ENCODE results near the gene DGCR2.
"Not testable (repeated sequence)": the region's sequence is repeated elsewhere in the genome, so short reads cannot be mapped to it uniquely, and the experiment has no call there.

The DGCR2 gene, protein sequence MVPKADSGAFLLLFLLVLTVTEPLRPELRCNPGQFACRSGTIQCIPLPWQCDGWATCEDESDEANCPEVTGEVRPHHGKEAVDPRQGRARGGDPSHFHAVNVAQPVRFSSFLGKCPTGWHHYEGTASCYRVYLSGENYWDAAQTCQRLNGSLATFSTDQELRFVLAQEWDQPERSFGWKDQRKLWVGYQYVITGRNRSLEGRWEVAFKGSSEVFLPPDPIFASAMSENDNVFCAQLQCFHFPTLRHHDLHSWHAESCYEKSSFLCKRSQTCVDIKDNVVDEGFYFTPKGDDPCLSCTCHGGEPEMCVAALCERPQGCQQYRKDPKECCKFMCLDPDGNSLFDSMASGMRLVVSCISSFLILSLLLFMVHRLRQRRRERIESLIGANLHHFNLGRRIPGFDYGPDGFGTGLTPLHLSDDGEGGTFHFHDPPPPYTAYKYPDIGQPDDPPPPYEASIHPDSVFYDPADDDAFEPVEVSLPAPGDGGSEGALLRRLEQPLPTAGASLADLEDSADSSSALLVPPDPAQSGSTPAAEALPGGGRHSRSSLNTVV

DNA sequence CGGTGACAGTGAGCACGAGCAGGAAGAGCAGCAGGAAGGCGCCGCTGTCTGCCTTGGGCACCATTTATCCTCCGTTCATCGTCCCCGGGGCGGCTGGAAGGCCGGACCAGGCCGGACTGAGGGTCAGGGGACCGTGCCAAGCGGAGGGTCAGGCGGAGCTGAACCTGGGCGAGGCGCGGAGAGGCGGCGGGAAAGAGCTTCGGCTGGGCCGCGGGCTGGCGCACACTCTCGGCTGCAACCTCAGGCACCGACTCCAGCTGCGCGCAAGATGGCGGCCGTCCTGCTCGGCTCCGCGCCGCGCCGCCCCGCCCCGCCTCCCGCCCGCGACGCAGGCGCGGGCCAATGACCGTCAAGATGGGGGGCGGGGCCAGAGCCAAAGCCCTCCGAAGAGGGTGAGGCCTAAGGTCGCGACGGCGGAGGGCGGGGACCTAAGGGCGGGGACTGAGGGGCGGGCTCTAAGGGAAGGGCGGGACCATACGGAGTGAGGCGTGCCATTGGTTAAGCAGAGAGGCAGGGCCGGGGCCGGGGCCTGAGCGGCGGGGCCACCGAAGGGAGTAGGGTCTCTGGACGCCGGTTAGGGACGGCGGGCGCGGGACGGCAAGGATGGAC, at the start of gene DGCR2:
Gene DGCR2, minus strand, starts transcription at position 270 of the 609 bp plus-strand sequence. Its CDS starts 206 bp downstream, at position 64.
- peak; percentile 96 to 97 for DNase-seq

DNA sequence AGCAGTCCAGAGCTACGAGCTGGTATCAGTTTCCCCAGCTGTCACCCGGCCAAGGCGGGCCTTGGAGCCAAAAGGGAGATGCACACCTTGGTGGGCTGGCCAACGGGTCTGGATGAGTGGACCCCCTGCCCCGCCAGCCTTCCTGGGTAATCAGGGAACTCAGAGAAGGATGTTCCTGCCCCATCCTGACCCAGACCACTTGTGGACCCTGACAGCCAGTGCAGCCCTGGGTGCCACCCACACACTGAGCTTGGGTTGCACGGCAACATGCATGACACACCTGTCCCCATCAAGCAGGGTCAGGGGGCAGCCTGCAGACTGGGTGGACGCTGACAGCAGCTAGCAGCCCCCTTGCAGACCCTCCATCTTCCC, 47.7 kb upstream of the DGCR2 start:
- DNase-seq = no peak

DNA sequence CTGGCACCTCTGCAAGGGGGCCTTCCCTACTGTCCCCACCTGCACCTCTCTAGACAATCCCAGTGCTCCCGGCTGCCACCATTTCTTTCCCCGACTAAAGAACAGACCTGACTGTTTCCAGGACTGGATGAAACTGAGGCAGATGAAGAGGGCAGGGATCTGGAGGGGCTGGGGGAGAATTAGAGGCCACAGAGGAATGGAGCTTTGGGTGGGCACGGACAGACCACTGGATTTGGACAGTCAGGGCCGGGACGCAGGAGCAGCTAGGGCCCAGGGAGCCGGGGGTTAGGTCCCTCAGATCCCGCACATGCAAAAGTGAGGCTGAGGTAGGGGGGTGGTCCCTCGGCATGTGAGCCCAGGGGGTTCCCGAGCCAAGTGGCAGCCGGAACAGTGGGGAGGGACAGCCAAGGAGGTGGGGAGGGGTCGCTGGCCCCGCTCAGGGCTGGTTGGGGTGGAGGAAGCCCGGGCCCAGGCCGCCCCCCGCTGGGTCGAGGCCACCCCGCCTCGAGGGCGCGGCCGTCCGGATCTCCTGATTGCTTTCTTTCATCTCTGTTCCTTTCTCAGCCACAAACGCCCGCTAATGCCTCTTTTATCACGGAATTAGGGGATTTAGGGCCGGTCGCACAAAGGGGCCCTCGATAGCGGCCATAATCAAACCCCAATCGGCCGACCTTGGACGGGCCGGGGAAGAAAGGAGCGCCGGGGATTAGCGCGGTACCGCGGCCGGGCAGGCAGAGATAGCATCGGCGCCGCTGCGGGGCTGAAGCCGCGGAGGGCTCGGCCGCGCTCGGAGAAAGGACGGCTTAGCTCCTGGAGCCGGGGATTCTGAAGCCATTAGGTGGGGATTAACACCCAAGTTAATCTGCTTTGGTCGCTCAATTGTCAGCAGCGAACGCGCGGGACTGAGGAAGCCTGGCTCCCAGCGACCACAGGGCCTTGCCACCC, 47.1 kb upstream of the DGCR2 start:
- no peak for DNase-seq

GRCh38 chr22:19168088-19168890, 46.1 kb upstream of the DGCR2 start:
- DNase-seq = no peak

- DNase-seq = no peak
Observed at GRCh38 chr22:19167106-19167869, 45.1 kb upstream of the DGCR2 start.

DNA sequence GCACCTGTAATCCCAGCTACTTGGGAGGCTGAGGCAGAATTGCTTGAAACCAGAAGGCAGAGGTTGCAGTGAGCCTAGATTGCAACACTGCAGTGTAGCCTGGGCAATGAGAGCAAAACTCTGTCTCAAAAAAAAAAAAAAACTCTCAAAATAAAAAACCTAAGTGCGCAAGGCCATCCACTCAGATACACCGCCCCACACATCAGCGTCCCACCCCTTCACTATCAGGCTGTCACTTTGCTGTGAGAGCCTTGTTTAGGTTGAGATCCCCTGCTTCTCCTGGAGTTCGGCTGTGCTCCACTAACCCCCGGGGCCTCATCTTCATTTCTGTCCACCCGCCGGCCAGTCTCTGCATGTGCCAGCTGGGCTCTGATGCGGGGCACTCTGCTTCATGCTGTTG, 44.2 kb upstream of the DGCR2 start:
- no peak for DNase-seq

DNA sequence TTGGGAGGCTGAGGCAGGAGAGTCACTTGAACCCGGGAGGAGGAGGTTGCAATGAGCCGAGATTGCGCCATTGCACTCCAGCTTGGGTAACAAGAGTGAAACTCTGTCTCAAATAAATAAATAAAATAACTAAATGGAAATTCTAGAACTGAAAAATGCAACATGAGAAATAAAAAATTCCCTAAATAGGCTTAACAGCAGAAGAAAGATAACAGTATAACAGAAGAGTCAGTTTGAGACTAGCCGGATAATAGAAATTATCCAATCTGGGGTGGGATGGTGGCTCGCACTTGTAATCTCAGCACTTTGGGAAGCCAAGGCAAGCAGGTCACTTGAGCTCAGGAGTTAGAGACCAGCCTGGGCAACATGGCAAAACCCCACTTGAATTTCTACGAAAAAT, 42.2 kb upstream of the DGCR2 start:
- no peak for DNase-seq

DNA sequence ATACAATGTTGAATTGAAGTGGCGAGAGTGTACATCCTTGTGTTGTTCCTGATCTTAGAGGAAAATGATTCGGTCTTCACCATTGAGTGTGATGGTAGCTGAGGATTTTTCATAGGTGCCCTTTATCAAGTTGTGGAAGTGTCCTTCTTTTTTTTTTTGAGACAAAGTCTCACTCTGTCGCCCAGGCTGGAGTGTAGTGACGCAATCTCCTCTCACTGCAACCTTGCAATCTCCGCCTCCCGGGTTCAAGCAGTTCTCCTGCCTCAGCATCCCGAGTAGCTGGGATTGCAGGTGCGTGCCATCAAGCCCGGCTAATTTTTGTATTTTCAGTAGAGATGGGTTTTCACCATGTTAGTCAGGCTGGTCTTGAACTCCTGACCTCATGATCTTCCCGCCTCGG, 36.4 kb upstream of the DGCR2 start:
- DNase-seq = not testable (repeated sequence)

DNA sequence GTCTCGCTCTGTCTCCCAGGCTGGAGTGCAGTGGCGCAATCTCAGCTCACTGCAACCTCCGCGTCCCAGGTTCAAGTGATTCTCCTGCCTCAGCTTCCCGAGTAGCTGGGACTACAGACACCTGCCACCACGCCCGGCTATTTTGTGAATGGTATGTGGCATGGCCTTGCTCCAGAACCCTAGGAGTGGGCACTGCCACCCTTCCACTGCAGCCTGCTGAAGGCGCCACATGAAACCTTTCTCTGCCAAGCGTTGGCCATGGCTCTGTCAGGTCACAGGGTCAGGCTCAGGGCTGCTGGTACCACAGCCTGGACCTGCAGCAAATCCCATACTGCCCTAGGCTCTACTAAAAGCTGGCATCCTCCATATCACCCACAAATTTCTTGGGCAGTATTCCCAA, 33.9 kb upstream of the DGCR2 start:
- DNase-seq = not testable (repeated sequence)

GRCh38 chr22:19152942-19153883, 31.0 kb upstream of the DGCR2 start:
- no peak for DNase-seq

DNA sequence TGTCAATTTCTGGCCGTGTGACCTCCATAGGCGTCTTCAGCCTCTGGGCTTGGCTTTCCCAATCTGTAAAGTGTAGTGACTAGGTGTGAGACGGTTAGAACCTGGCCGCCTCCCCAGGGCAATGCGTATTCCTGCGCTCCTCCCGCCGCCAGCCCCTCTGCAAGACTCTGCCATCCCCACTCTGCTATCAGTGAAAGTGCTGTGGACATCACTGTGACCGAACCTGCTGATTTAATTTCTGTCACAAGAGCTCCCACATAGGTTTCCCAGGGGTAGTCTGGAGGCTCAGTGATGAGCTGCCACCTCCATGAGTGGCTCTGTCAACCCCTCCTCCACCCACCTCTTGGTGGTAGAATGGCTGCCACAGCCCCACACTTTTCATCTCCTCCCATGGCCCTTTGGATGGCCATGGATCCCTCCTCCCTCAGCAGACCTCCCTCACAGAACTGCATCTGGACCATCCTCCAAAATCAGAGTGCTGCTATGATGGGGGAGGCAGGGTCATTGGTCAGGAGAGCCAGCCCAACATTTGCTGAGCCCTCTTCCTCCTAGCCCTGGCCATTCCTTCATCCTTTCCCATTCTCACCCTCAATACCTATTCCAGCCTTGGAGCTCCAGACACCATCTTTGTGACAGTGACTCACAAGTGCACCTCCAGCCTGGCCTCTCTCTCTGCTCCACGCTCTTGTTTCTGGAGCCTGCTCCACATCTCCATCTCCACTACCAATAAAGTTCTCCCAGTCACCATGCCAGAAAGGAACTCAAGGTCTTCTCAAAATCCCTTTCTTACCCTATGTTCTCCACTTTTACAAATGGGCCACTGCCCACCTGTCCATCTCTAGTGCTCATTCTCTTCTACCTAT, 29.3 kb upstream of the DGCR2 start:
- no peak for DNase-seq

DNA sequence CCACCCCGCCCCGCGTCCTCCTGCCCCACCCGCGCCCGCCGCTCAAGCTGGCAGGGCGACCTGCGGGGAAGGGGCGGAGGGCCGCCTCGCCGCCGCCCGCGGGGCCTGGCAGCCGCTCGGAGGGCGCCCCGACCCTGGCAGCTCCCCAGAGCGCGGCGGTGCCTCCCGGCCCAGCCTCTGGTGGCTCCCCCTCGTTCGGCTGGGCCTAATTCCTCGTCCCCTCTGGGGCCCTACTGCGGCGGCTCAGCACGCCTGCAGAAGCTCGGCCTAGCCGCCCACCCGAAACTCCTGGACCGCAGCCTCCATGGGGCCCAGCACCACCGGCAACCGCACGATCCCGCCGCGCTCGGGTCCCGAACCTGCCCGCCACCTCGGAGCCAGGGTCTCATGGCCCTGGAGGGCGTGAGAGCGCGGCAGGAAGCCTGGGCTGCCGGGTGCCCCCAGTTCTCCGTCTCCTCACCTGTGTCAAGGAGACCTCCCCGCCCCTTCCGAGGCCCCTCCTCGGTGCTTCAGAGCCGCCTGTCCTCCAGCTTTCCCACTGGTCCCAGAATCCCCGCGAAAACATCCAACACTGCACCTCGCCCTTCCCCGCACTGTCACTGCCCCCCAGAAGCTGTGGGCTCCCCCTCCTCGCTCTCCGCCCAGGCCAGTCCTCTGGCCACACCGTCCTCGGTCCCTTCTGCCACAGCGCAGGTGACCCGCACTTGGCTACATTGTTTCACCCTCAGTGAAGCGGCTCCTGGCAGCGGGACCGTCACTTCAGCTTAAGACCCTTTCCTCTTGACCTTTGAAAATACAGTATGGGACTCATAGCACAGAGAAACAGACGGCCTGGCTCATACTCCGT, 28.5 kb upstream of the DGCR2 start:
- DNase-seq = no peak

DNA sequence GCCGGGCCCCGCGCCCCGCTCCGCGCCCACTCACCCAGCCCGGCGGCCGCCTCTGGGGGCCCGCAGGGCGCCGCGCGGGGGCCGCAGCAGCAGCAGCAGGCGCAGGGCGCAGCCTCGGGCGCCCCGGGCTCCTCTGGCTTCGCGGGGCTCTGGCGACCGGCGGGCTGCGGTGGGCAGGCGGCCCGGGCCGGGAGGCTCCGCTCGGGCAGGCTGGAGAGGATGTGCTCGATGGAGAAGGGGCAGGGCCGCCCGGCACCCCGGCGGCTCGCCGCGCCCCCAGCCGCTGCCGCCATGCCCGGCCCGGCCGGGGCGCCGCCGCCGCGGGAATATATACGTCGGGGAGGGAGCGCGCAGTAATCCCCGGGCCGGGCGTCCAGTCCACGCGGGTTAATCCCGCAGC, 27.8 kb upstream of the DGCR2 start, which contains the start of gene GSC2:
Gene GSC2, minus strand, starts transcription at position 302 of the 400 bp plus-strand sequence. Its CDS starts 9 bp downstream, at position 293.
- DNase-seq = no peak

DNA sequence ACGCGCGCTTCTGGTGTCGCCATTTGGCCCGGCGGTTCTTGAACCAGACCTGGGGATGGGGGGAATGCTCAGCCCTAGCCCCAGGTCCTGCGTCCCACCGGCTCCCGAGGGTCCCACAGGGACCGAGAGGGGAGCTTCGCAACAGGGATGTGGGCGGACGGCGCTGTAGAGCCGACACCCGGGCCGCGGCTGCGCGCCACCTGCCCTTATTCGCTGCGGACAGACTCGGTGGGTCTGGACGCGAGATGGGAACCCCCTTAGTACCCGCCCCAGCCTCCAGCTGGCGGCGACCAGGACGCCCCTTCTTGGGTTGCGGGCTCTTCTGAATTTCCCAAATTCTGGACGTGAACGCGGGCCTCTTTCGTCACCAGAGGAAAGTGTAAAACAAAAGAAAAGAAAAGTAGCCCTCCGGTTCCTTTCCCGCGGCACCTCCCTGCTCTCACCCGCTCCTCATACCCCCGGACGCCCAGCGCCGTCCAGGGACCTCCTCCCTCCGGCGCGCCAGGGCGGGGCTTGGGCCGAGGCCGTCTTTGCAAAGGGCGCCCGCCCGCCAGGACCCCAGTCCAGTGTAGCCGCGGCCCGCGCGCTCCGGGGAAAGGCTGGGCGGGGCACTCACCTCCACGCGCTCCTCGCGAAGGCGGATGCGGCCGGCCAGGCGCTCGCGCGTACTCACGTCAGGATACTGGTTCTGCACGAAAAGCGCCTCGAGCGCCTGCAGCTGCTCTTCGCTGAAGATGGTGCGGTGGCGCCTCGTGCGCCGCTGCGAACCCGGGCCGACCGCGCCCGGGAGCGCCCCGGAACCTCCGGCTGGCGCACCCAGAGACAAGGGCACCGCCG, 27.1 kb upstream of the DGCR2 start:
- DNase-seq = peak; percentile 16 to 32

- DNase-seq = no peak
Observed at GRCh38 chr22:19148417-19149046, 26.3 kb upstream of the DGCR2 start.

DNA sequence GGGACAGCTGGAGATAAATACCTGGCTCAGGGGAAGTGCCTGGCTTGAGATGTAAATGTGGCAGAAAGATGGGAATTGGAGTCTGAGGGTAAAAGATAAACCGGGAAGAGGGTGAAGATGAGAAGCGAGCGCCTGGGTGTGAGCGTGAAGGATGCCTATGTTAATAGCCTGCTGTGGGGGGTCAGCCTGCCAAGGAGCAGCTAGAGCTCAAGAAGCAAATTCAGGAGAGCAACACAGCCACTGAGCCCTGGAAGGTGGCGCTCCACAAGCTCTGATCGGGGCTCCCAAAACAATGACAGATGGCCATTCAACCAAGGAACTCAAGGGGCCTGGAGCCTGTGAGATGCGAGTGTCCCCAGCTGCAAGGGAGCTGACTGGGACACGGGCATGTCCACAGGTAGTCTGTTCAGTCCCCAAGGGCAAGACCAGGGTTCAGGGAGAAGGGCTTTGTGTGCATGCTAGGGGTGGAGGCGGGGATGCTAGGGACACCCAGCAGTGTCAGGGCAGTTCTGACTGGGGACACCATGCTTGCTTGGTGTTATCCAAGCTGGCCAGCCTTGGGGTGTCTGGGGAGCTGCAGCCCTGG, 25.1 kb upstream of the DGCR2 start:
- no peak for DNase-seq
